ENCODE data around the gene OCLN. TPM values are rescaled to one million over a fixed set of nuclear protein-coding genes. Genes with fewer than 3 reads are reported as not detected.
"Not testable (repeated sequence)": the region's sequence is repeated elsewhere in the genome, so short reads cannot be mapped to it uniquely, and the experiment has no call there.

OCLN gene
- total RNA-seq, 1 donor from 2014 or later, result 0.32 TPM

GRCh38 chr5:69527128-69527770, 34.7 kb downstream of the OCLN start:
- intact Hi-C loops (cut with micrococcal nuclease), result no loop called here

GRCh38 chr5:69528035-69528434, 35.4 kb downstream of the OCLN start:
- intact Hi-C loops (cut with micrococcal nuclease), result no loop called here

GRCh38 chr5:69528609-69529008, 36.0 kb downstream of the OCLN start:
- intact Hi-C loops (cut with micrococcal nuclease), result no loop called here

- intact Hi-C loops (cut with micrococcal nuclease), result no loop called here
These were observed 38.2 kb downstream of the OCLN start for GRCh38 chr5:69530561-69531405.

- intact Hi-C loops (cut with micrococcal nuclease), result no loop called here
These were observed 38.8 kb downstream of the OCLN start for GRCh38 chr5:69531406-69531801.

GRCh38 chr5:69537911-69538310, 45.3 kb downstream of the OCLN start:
- intact Hi-C loops (cut with micrococcal nuclease), result not testable (repeated sequence)

GRCh38 chr5:69538735-69539134, 46.1 kb downstream of the OCLN start:
- intact Hi-C loops (cut with micrococcal nuclease), result not testable (repeated sequence)

GRCh38 chr5:69541347-69541746, 48.8 kb downstream of the OCLN start:
- intact Hi-C loops (cut with micrococcal nuclease), result not testable (repeated sequence)

GRCh38 chr5:69542838-69543618, 50.4 kb downstream of the OCLN start:
- intact Hi-C loops (cut with micrococcal nuclease), result not testable (repeated sequence)

GRCh38 chr5:69544602-69545001, 52.0 kb downstream of the OCLN start:
- intact Hi-C loops (cut with micrococcal nuclease), result not testable (repeated sequence)

GRCh38 chr5:69559908-69560330, 67.3 kb downstream of the OCLN start, which contains the start of gene GTF2H2C:
TSS of gene GTF2H2C (plus strand) at chr5:69560191. CDS start at chr5:69565133, 4,942 bp downstream.
- intact Hi-C loops (cut with micrococcal nuclease), result not testable (repeated sequence)

- intact Hi-C loops (cut with micrococcal nuclease), result not testable (repeated sequence)
These were observed 68.2 kb downstream of the OCLN start for GRCh38 chr5:69560587-69561431.

- intact Hi-C loops (cut with micrococcal nuclease), result not testable (repeated sequence)
These were observed 73.6 kb downstream of the OCLN start for GRCh38 chr5:69566172-69566571.

GRCh38 chr5:69568072-69568471, 75.5 kb downstream of the OCLN start:
- intact Hi-C loops (cut with micrococcal nuclease), result not testable (repeated sequence)

GRCh38 chr5:69583356-69583755, 90.8 kb downstream of the OCLN start:
- intact Hi-C loops (cut with micrococcal nuclease), result not testable (repeated sequence)

GRCh38 chr5:69596114-69596840, 103.7 kb downstream of the OCLN start:
- intact Hi-C loops (cut with micrococcal nuclease), result not testable (repeated sequence)

GRCh38 chr5:69601947-69602346, 109.4 kb downstream of the OCLN start:
- intact Hi-C loops (cut with micrococcal nuclease), result not testable (repeated sequence)

GRCh38 chr5:69606839-69607238, 114.2 kb downstream of the OCLN start:
- intact Hi-C loops (cut with micrococcal nuclease), result not testable (repeated sequence)

Data from T-helper 1 cell treated with Interleukin-12 subunit alpha and Interleukin-12 subunit beta and Interleukin-4 antibody, amounts not matched to agents 30 ng/mL and 1 ng/mL, for 36 hours (primary cell).